GM19455 (cell line): Measurements from ENCODE around the gene KDM3B.
"Not testable (repeated sequence)": the region's sequence is repeated elsewhere in the genome, so short reads cannot be mapped to it uniquely, and the experiment has no call there.

ENCODE experiments used
- ATAC-seq: cut with Tn5 transposase; IDR thresholded peaks from one replicate; pipeline ENCODE4 v1.9.1; 2021; ENCODE audit not compliant: unreplicated experiment

KDM3B gene

DNA sequence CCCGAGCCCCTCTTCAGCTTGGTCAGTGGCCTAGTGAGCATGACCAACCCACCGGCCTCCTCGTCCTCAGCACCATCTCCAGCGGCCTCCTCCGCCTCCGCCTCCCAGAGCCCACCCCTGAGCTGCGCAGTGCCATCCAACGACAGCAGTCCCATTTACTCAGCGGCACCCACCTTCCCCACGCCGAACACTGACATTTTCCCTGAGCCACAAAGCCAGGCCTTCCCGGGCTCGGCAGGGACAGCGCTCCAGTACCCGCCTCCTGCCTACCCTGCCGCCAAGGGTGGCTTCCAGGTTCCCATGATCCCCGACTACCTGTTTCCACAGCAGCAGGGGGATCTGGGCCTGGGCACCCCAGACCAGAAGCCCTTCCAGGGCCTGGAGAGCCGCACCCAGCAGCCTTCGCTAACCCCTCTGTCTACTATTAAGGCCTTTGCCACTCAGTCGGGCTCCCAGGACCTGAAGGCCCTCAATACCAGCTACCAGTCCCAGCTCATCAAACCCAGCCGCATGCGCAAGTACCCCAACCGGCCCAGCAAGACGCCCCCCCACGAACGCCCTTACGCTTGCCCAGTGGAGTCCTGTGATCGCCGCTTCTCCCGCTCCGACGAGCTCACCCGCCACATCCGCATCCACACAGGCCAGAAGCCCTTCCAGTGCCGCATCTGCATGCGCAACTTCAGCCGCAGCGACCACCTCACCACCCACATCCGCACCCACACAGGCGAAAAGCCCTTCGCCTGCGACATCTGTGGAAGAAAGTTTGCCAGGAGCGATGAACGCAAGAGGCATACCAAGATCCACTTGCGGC, 114.6 kb downstream of the KDM3B start:
- ATAC-seq = no peak

DNA sequence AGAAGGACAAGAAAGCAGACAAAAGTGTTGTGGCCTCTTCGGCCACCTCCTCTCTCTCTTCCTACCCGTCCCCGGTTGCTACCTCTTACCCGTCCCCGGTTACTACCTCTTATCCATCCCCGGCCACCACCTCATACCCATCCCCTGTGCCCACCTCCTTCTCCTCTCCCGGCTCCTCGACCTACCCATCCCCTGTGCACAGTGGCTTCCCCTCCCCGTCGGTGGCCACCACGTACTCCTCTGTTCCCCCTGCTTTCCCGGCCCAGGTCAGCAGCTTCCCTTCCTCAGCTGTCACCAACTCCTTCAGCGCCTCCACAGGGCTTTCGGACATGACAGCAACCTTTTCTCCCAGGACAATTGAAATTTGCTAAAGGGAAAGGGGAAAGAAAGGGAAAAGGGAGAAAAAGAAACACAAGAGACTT, 115.2 kb downstream of the KDM3B start:
- ATAC-seq = no peak

DNA sequence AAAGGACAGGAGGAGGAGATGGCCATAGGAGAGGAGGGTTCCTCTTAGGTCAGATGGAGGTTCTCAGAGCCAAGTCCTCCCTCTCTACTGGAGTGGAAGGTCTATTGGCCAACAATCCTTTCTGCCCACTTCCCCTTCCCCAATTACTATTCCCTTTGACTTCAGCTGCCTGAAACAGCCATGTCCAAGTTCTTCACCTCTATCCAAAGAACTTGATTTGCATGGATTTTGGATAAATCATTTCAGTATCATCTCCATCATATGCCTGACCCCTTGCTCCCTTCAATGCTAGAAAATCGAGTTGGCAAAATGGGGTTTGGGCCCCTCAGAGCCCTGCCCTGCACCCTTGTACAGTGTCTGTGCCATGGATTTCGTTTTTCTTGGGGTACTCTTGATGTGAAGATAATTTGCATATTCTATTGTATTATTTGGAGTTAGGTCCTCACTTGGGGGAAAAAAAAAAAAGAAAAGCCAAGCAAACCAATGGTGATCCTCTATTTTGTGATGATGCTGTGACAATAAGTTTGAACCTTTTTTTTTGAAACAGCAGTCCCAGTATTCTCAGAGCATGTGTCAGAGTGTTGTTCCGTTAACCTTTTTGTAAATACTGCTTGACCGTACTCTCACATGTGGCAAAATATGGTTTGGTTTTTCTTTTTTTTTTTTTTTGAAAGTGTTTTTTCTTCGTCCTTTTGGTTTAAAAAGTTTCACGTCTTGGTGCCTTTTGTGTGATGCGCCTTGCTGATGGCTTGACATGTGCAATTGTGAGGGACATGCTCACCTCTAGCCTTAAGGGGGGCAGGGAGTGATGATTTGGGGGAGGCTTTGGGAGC, 115.9 kb downstream of the KDM3B start:
- ATAC-seq = no peak

DNA sequence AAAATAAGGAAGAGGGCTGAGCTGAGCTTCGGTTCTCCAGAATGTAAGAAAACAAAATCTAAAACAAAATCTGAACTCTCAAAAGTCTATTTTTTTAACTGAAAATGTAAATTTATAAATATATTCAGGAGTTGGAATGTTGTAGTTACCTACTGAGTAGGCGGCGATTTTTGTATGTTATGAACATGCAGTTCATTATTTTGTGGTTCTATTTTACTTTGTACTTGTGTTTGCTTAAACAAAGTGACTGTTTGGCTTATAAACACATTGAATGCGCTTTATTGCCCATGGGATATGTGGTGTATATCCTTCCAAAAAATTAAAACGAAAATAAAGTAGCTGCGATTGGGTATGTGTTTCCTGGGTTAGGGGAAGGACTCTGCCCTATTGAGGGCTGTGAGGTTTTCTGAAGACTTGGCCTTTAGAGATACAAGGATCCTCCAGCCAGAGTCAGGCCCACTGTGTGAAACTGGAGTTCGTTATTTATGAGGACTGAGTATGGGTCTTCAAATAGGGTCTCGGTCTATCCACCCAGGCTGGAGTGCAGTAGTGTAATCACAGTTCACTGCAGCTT, 116.6 kb downstream of the KDM3B start:
- ATAC-seq = no peak

DNA sequence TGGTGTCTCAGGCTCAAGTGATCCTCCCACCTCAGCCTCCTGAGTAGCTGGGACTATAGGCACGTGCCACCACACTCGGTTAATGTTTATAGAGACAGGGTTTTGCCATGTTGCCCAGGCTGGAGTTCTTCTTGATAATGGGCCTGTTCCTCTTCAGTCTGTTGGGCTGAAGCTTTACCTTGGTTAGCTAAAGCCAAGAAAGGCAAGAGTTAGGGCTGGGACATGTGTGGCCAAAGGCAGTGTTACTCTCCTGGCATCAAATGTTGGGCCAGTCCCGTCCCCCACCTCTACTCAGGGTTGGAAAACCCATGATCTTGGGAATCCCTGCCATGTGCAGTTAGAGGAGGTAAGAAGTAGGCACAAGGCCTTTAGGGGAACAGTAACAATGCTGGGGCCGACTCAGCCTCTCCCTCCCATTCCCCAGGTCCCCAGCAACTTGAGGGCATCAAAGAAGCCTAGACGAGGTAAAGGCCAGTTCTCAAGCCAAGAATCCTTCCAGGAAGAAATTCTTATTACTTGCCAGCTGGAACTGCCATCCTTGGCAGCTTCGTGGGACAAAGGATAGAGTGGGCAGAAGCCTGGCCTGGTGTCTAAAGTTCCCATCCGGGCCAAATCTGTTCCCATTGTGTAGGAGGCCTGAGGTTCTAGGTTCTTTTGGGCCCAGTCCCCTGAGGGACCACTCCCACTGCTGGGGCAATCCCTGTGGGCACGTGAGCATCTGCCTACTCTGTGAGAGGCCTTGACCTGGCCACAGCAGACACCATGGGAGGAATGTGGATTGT, 117.2 kb downstream of the KDM3B start:
- no peak for ATAC-seq

DNA sequence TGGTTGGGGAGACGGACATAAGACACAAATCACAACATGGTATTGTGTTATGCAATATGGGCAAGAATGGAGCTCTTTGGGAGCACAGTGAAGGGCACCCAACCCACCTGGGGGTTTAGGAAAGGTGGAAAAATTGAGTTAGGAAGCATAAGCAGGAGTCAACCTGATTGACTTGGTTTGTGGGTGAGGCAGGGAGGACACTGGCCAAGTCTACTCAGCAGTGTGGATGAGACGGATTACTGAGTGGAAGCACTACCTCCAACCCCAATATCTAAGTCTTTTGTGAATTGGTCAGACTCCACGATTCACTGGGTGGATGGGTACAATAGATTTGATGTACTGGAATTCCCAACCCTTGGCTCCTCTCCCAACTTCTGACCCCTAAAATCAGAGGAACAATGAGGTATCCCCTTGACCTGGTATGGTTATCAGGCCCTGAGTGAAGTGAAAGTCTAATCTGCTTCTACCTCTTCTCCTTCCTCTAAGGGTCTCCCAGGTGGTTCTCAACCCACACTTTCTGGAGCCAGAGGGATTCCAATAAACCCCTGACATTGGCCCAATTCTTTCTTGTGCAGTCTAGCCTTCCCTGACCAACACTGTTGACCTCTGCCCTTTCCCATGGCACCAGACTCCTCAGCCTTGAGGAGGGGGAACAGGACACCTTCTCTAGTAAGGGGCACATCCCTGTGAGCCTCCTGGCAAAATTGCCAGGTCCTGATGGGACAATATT, 118.0 kb downstream of the KDM3B start:
- no peak for ATAC-seq

DNA sequence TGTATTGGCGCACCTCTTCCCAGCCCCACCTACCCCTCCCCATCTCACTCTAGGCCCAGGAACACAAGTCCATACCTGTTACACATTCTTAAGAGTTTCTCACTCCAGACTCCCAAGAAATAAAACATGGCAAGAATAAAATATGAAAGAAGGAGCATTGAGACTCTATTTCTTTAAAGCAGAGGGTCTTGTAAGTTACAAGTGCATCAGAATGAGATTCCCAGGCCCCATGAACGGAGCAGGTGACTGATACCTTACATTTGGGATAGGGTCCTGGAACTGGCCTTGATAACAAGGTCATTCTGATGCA, 118.5 kb downstream of the KDM3B start:
- no peak for ATAC-seq

DNA sequence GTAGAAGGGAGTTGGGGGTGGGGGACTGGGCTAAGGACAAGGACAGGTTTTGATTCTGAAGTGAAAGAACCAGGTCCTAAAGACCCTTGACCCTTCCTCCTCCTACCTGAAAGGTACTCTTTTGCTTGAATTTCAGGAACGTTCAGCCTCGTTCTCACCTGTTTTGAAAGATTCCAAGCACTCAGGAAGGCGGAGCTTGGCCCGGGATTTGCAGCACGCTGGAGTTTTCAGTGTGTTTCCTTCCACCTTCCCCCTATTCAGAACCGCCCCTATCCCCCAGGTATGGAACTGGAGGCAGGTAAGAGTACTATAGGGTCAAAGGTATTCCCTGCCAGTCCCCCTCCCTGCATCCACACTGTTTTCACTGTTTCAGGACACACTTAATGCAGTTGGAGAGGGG, 119.9 kb downstream of the KDM3B start:
- no peak for ATAC-seq

DNA sequence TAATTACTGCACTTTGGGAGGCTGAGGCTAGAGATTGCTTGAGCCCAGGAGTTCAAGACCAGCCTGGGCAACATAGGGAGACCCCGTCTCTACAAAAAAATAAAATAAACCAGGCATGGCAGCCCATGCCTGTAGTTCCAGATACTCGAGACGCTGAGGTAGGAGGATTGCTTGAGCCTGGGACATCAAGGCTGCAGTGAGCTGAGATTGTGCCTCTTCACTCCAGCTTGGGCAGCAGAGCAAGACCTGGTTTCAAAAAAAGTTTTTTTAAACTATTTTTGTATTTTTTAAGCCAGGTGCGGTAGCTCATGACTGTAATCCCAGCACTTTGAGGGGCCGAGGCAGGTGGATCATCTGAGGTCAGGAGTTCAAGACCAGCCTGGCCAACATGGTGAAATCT, 120.7 kb downstream of the KDM3B start:
- not testable (repeated sequence) for ATAC-seq

DNA sequence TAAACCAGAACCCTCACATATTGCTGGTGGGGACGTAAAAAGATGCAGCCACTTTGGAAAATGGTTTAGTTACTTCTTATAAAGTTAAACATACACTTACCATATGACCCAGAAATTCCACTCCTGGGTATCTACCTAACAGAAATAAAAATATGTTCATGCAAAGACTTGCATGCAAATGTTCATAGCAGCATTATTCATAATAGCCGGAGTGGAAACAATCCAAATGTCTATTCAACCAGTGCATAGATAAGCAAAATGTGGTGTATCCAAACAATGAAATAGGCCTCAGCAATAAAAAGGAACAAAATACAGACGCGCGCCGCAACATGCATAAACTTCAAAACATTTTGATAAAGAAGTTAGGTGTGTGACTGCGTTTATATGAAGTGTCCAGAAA, 124.4 kb downstream of the KDM3B start:
- no peak for ATAC-seq

DNA sequence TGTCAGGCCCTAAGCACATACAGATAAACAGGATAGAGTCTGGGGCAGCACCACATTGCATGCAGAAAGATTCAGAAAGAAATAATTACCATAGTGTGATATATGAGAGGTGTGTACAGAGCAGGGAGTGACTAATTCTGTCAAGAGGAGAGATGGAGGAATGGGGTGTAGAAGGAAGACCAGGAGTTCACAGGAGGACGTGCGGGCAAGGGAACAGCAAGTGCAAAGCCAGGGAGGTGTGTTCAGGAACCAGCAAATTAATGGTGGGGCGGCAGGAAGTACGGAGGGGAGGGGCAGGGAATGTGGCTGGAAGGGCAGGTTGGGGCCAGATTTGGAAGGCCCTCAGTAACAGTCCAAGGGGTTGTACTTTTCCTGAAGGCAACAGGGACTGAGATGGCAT, 130.2 kb downstream of the KDM3B start:
- ATAC-seq = no peak
